A549 (cell line): ENCODE measurements around the gene IGSF11.

Experiments
- CTCF ChIP-seq: fragments of >200 bp; sonication (Bioruptor Twin); formaldehyde crosslinking; IDR thresholded peaks from 3 replicates; pipeline ENCODE4 v1.5.1; 2016
- MYC ChIP-seq: IDR thresholded peaks from 2 replicates; pipeline ENCODE4 v1.6.1; 2012; ENCODE audit warnings: mild to moderate bottlenecking, inconsistent platforms, low read length, improper control_type of control experiment, borderline replicate concordance
- POLR2A ChIP-seq: IDR thresholded peaks from 2 replicates; pipeline ENCODE4 v1.6.1; 2012; ENCODE audit warnings: mild to moderate bottlenecking, low read length
- REST ChIP-seq: fragments of 200-600 bp; sonication (generic); IDR thresholded peaks from 2 replicates; pipeline ENCODE4 v1.6.1; 2016; ENCODE audit warnings: antibody characterized with exemption, mild to moderate bottlenecking, moderate library complexity
- SMC3 ChIP-seq: fragments of >200 bp; sonication (Bioruptor Twin); formaldehyde crosslinking; IDR thresholded peaks from 3 replicates; pipeline ENCODE4 v1.6.1; 2018; ENCODE audit warnings: inconsistent platforms

- TF ChIP-seq SMC3 (no peak), MYC (no peak), CTCF (no peak), REST (no peak), POLR2A (no peak)
These were observed 124.3 kb downstream of the IGSF11 start for GRCh38 chr3:118910332-118910731.
